GM06990 (cell line): Measurements from ENCODE around the gene CENPL.

Experiments
- DNase-seq: peaks from one replicate; pipeline ENCODE4 v3.0.0-alpha.2; 2011; ENCODE audit not compliant: insufficient read length; ENCODE audit errors: extremely low read depth
- H3K27me3 ChIP-seq: replicated peaks from 2 replicates; pipeline ENCODE4 v1.6.0; 2011; ENCODE audit warnings: low read length; ENCODE audit not compliant: control insufficient read depth, insufficient read depth
- H3K36me3 ChIP-seq: 2 replicates; pipeline ENCODE4 v1.5.1; 2011; ENCODE audit warnings: low read length; ENCODE audit not compliant: control insufficient read depth, insufficient read depth
- H3K4me3 ChIP-seq: replicated peaks from 2 replicates; pipeline ENCODE4 v1.5.1; 2011; ENCODE audit warnings: low read depth, mild to moderate bottlenecking, control low read depth, low read length
- TF ChIP-seq, protein P1 (sequence below): IDR thresholded peaks from 2 replicates; pipeline ENCODE4 v1.5.1; 2011; ENCODE audit warnings: low read length, control low read depth, mild to moderate bottlenecking, inconsistent platforms; ENCODE audit not compliant: insufficient read depth, poor library complexity, severe bottlenecking

CENPL gene

GRCh38 chr1:173868266-173869020 is 43.8 kb upstream of the CENPL start, which contains the start of gene ZBTB37:
ZBTB37 (plus strand) TSS chr1:173868380; CDS start chr1:173870226, 1,846 bp downstream.
- peak; percentile 97 for DNase-seq
- Histone ChIP-seq H3K4me3 (peak within 1 kb of the TSS; percentile 87), H3K36me3 (peaks cover 8% of the 10 kb centered on the region)

DNA sequence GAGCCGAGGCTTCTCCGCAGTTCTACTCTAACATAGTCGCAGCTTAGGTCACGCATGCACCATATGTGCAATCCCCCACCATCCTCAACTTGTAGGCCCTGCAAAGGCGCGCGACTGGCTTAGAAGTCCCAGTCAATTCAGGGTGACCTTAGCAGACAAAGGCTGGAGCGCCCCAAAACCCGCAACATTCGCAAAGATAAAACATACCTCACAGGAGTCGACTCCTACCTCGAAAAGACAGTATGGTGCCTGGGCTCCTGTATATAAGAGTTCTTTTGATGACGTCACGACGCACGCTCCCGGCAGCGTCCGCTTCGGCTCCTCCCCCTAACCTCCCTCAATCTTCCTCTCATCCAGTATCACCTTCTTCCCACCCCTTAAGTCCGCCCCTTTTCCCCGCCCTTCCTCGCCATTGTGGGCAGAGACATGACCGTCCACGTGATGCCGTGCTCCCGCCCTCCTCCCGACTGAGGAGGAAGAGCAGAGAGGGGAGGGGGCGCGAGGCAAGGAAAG is 43.1 kb upstream of the CENPL start, which contains the start of gene GAS5:
GAS5 (minus strand) TSS at position 237 of the 513 bp plus-strand sequence.
- Histone ChIP-seq H3K27me3 (no peaks in the 10 kb centered on the region), H3K4me3 (peak within 1 kb of the TSS; percentile 87), H3K36me3 (peaks cover 10% of the 10 kb centered on the region)
- DNase-seq, result peak; percentile 97
- TF ChIP-seq, protein P1, sequence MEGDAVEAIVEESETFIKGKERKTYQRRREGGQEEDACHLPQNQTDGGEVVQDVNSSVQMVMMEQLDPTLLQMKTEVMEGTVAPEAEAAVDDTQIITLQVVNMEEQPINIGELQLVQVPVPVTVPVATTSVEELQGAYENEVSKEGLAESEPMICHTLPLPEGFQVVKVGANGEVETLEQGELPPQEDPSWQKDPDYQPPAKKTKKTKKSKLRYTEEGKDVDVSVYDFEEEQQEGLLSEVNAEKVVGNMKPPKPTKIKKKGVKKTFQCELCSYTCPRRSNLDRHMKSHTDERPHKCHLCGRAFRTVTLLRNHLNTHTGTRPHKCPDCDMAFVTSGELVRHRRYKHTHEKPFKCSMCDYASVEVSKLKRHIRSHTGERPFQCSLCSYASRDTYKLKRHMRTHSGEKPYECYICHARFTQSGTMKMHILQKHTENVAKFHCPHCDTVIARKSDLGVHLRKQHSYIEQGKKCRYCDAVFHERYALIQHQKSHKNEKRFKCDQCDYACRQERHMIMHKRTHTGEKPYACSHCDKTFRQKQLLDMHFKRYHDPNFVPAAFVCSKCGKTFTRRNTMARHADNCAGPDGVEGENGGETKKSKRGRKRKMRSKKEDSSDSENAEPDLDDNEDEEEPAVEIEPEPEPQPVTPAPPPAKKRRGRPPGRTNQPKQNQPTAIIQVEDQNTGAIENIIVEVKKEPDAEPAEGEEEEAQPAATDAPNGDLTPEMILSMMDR, result no peak

More at GRCh38 chr1:173868266-173869020, 43.8 kb upstream of the CENPL start, which contains the start of gene ZBTB37:
- no peaks in the 10 kb centered on the region for H3K27me3 ChIP-seq
- TF ChIP-seq, protein P1, result no peak

- TF ChIP-seq, protein P1, result no peak
- no peaks in the 10 kb centered on the region for H3K27me3 ChIP-seq
- peaks cover 10% of the 10 kb centered on the region for H3K36me3 ChIP-seq
- H3K4me3 ChIP-seq, result peak overlapping the region; percentile 87
- peak; percentile 42 for DNase-seq
Measured at GRCh38 chr1:173867141-173867752, 42.6 kb upstream of the CENPL start.

- H3K36me3 ChIP-seq, result peaks cover 10% of the 10 kb centered on the region
Measured at GRCh38 chr1:173866413-173867115, 41.9 kb upstream of the CENPL start.

More at GRCh38 chr1:173866413-173867115, 41.9 kb upstream of the CENPL start:
- no peaks in the 10 kb centered on the region for H3K27me3 ChIP-seq
- H3K4me3 ChIP-seq, result peak overlapping the region; percentile 87
- no peak for DNase-seq
- TF ChIP-seq, protein P1, result no peak
